H1 (cell line): ENCODE data around the gene DHRS3. TPM values are rescaled to one million over a fixed set of nuclear protein-coding genes. Genes with fewer than 3 reads are reported as not detected.

Experiments used
- CTCF ChIA-PET: fragments of 300-600 bp; sonication (Branson Sonifier 250); formaldehyde crosslinking; loops from one replicate; lab custom pipeline; 2021; ENCODE audit not compliant: partially characterized antibody; lab: Charles Lee
- POLR2A ChIA-PET: fragments of 300-600 bp; sonication (Branson Sonifier 250); formaldehyde crosslinking; loops from one replicate; lab custom pipeline; 2021; ENCODE audit warnings: inconsistent platforms; ENCODE audit not compliant: partially characterized antibody; lab: Charles Lee
- DNase-seq, 2 experiments: peaks; one replicate each; pipeline versions ENCODE4 v3.0.0 to v3.0.0-alpha.2; 2010 to 2022; ENCODE audit warnings: low spot score in 2 of 2, low read depth in 1 of 2, mixed read lengths in 1 of 2
- FAIRE-seq: peaks from 2 replicates; lab custom pipeline; 2011; peaks lifted over from hg19 to GRCh38; lab: Jason Lieb, UNC
- H2AFZ ChIP-seq: 2 replicates; pipeline ENCODE4 v1.8.1; 2012; ENCODE audit warnings: low read length, inconsistent platforms
- H2AK5ac ChIP-seq: 2 replicates; pipeline ENCODE4 v1.6.1; 2013; ENCODE audit warnings: low read depth, low read length
- H2BK120ac ChIP-seq: replicated peaks from 2 replicates; pipeline ENCODE3; 2013; ENCODE audit warnings: low read depth, low read length, inconsistent platforms
- H2BK12ac ChIP-seq: 2 replicates; pipeline ENCODE4 v1.6.1; 2013; ENCODE audit warnings: low read depth, low read length
- H2BK15ac ChIP-seq: 2 replicates; pipeline ENCODE4 v1.6.1; 2013; ENCODE audit warnings: low read length
- H2BK20ac ChIP-seq: 2 replicates; pipeline ENCODE4 v1.6.1; 2013; ENCODE audit warnings: low read length
- H2BK5ac ChIP-seq: 2 replicates; pipeline ENCODE4 v1.6.1; 2013; ENCODE audit warnings: low read depth, low read length
- H3K14ac ChIP-seq: 2 replicates; pipeline ENCODE4 v1.6.1; 2013; ENCODE audit warnings: inconsistent platforms; ENCODE audit not compliant: insufficient read length
- H3K18ac ChIP-seq: 2 replicates; pipeline ENCODE4 v1.6.1; 2013; ENCODE audit warnings: low read length; ENCODE audit errors: extremely low read depth
- H3K23ac ChIP-seq: 2 replicates; pipeline ENCODE4 v1.6.1; 2013; ENCODE audit warnings: inconsistent platforms; ENCODE audit not compliant: insufficient read length
- H3K23me2 ChIP-seq: 2 replicates; pipeline ENCODE4 v1.6.1; 2013; ENCODE audit warnings: low read depth, low read length
- H3K27ac ChIP-seq: 2 replicates; pipeline ENCODE4 v1.6.1; 2011; ENCODE audit warnings: low read depth, low read length, inconsistent platforms
- H3K27me3 ChIP-seq, 4 experiments: replicated peaks in 1 of 4; 1 replicate in 1 of 4; 2 replicates in 3 of 4; pipeline versions ENCODE4 v1.6.1 to v1.8.1; 2011 to 2013; ENCODE audit warnings: low read length in 3 of 4, mild to moderate bottlenecking in 3 of 4, inconsistent platforms in 2 of 4, mixed read lengths in 2 of 4, moderate library complexity in 1 of 4; ENCODE audit not compliant: control insufficient read depth in 3 of 4, insufficient read depth in 3 of 4; ENCODE audit errors: extremely low read depth in 1 of 4
- H3K36me3 ChIP-seq, 4 experiments: 2 replicates each; pipeline versions ENCODE4 v1.6.1 to v1.8.1; 2011 to 2013; ENCODE audit warnings: mild to moderate bottlenecking in 4 of 4, low read length in 3 of 4, moderate library complexity in 2 of 4, control low read depth in 1 of 4, inconsistent platforms in 1 of 4; ENCODE audit not compliant: insufficient read depth in 4 of 4, control insufficient read depth in 2 of 4
- H3K4ac ChIP-seq: replicated peaks from 2 replicates; pipeline ENCODE3; 2013; ENCODE audit warnings: low read length, low read depth, mixed read lengths, inconsistent platforms; ENCODE audit not compliant: insufficient read length
- H3K4me1 ChIP-seq, 4 experiments: replicated peaks in 1 of 4; 1 replicate in 1 of 4; 2 replicates in 3 of 4; pipeline versions ENCODE4 v1.6.1 to v1.8.1; 2011 to 2013; ENCODE audit warnings: low read length in 3 of 4, inconsistent platforms in 2 of 4, mixed read lengths in 1 of 4; ENCODE audit not compliant: insufficient read depth in 4 of 4, control insufficient read depth in 3 of 4
- H3K4me2 ChIP-seq, 2 experiments: 2 replicates each; pipeline versions ENCODE4 v1.6.1 to v1.8.1; 2011 to 2013; ENCODE audit warnings: low read depth in 2 of 2, low read length in 2 of 2, control low read depth in 1 of 2, inconsistent platforms in 1 of 2, mild to moderate bottlenecking in 1 of 2; ENCODE audit not compliant: insufficient read depth in 1 of 2
- H3K4me3 ChIP-seq, 4 experiments: fragments of 200-600, 300-600 bp in 1 of 4; sonication (generic), shearing (Covaris generic), sonication (Bioruptor Twin) in 1 of 4; 2 replicates each; pipeline versions ENCODE4 v1.5.1 to v1.8.1; 2011 to 2016; ENCODE audit warnings: low read length in 4 of 4, low read depth in 3 of 4, control low read depth in 2 of 4, inconsistent platforms in 2 of 4, mild to moderate bottlenecking in 2 of 4, mixed read lengths in 1 of 4, moderate library complexity in 1 of 4; ENCODE audit not compliant: insufficient read depth in 2 of 4; ENCODE audit errors: extremely low read depth in 1 of 4
- H3K56ac ChIP-seq: replicated peaks from 2 replicates; pipeline ENCODE3; 2013; ENCODE audit warnings: low read depth, mild to moderate bottlenecking, mixed read lengths, low read length, inconsistent platforms; ENCODE audit not compliant: insufficient read length
- H3K79me1 ChIP-seq: 2 replicates; pipeline ENCODE4 v1.6.1; 2013; ENCODE audit warnings: low read depth, low read length, control low read depth
- H3K79me2 ChIP-seq, 2 experiments: 2 replicates each; pipeline versions ENCODE4 v1.6.1 to v1.8.1; 2012 to 2013; ENCODE audit warnings: low read length in 2 of 2, mild to moderate bottlenecking in 2 of 2, inconsistent platforms in 1 of 2; ENCODE audit not compliant: insufficient read depth in 2 of 2, control insufficient read depth in 1 of 2
- H3K9ac ChIP-seq, 4 experiments: replicated peaks in 1 of 4; 1 replicate in 1 of 4; 2 replicates in 3 of 4; pipeline versions ENCODE4 v1.6.1 to v1.8.1; 2011 to 2013; ENCODE audit warnings: low read depth in 3 of 4, low read length in 3 of 4, control low read depth in 2 of 4, mild to moderate bottlenecking in 2 of 4, moderate library complexity in 2 of 4, inconsistent platforms in 1 of 4; ENCODE audit errors: extremely low read depth in 1 of 4
- H3K9me3 ChIP-seq, 2 experiments: 2 replicates each; pipeline versions ENCODE4 v1.6.1 to v1.8.1; 2012 to 2013; ENCODE audit warnings: mild to moderate bottlenecking in 2 of 2, moderate library complexity in 2 of 2, control low read depth in 1 of 2, inconsistent platforms in 1 of 2, low read depth in 1 of 2, low read length in 1 of 2, mixed read lengths in 1 of 2; ENCODE audit not compliant: insufficient read depth in 2 of 2
- H4K20me1 ChIP-seq, 2 experiments: replicated peaks in 1 of 2; 2 replicates each; pipeline versions ENCODE3 to v1.8.1; 2011 to 2013; ENCODE audit warnings: inconsistent platforms in 2 of 2, low read length in 2 of 2, mild to moderate bottlenecking in 1 of 2; ENCODE audit not compliant: insufficient read depth in 2 of 2, control insufficient read depth in 1 of 2
- H4K5ac ChIP-seq: 2 replicates; pipeline ENCODE4 v1.6.1; 2013; ENCODE audit warnings: low read length, low read depth, mixed read lengths, inconsistent platforms; ENCODE audit not compliant: insufficient read length
- H4K8ac ChIP-seq: 2 replicates; pipeline ENCODE4 v1.8.0; 2013; ENCODE audit warnings: mild to moderate bottlenecking, moderate library complexity, low read length, inconsistent platforms; ENCODE audit not compliant: insufficient read depth; ENCODE audit errors: extremely low read depth
- H4K91ac ChIP-seq: replicated peaks from 2 replicates; pipeline ENCODE3; 2013; ENCODE audit warnings: low read length, mixed read lengths, inconsistent platforms; ENCODE audit not compliant: insufficient read length
- CHD1 ChIP-seq: IDR thresholded peaks from 2 replicates; pipeline ENCODE4 v1.6.1; 2012; ENCODE audit warnings: low read depth, low read length, improper control_type of control experiment
- CREB1 ChIP-seq: IDR thresholded peaks from 2 replicates; pipeline ENCODE4 v1.6.1; 2012; ENCODE audit warnings: inconsistent platforms
- GABPA ChIP-seq: IDR thresholded peaks from 2 replicates; pipeline ENCODE4 v1.6.1; 2011; ENCODE audit warnings: mild to moderate bottlenecking, low read length, moderate library complexity, borderline replicate concordance; ENCODE audit not compliant: insufficient read depth
- KDM5A ChIP-seq: fragments of 200-600 bp; IDR thresholded peaks from 2 replicates; pipeline ENCODE4 v1.7.1; 2012; ENCODE audit warnings: mild to moderate bottlenecking, low read length, inconsistent platforms, mixed read lengths
- MAFK ChIP-seq: IDR thresholded peaks from 2 replicates; pipeline ENCODE4 v1.6.1; 2012; ENCODE audit warnings: low read depth, mild to moderate bottlenecking, improper control_type of control experiment, low read length
- NRF1 ChIP-seq: IDR thresholded peaks from 2 replicates; pipeline ENCODE4 v1.6.1; 2011; ENCODE audit warnings: mild to moderate bottlenecking, low read depth, low read length, improper control_type of control experiment
- RBBP5 ChIP-seq: IDR thresholded peaks from 2 replicates; pipeline ENCODE4 v1.7.1; 2012; ENCODE audit warnings: low read depth, mild to moderate bottlenecking, inconsistent platforms, low read length, moderate library complexity, borderline replicate concordance
- SRF ChIP-seq: IDR thresholded peaks from 2 replicates; pipeline ENCODE4 v1.6.1; 2011; ENCODE audit warnings: mild to moderate bottlenecking, low read depth, low read length, moderate library complexity
- TAF7 ChIP-seq: optimal IDR thresholded peaks from 2 replicates; pipeline ENCODE3; 2011; ENCODE audit warnings: low read depth, mild to moderate bottlenecking, inconsistent platforms, low read length, moderate library complexity, borderline replicate concordance
- TBP ChIP-seq: IDR thresholded peaks from 2 replicates; pipeline ENCODE4 v1.6.1; 2011; ENCODE audit warnings: low read depth, low read length, improper control_type of control experiment
- TCF12 ChIP-seq: IDR thresholded peaks from 2 replicates; pipeline ENCODE4 v1.6.1; 2011; ENCODE audit warnings: low read depth, mild to moderate bottlenecking, low read length
- WGBS, 2 experiments: shearing (Covaris generic) in 1 of 2; methylation state at CpG; one replicate each; pipeline versions ENCODE4 v1.1.6 to v1.1.7; 2013 to 2015; ENCODE audit warnings: low lambda C conversion rate in 2 of 2, mixed read lengths in 2 of 2, inconsistent platforms in 1 of 2, low coverage in 1 of 2, missing lambda C conversion rate in 1 of 2; ENCODE audit not compliant: insufficient replicate concordance in 2 of 2, insufficient coverage in 1 of 2, insufficient read length in 1 of 2; ENCODE audit errors: extremely low coverage in 1 of 2, missing lambda C conversion rate in 1 of 2; 5-methylcytosine and 5-hydroxymethylcytosine counted together
- polyA plus RNA-seq, 7 experiments: library from polyadenylated mRNA; depleted of rRNA in 3 of 7; stranded (reverse) in 5 of 7; unstranded in 2 of 7; fragments of >200 nt in 5 of 7; fragments of 200-250 nt in 2 of 7; gene quantifications; 1 replicate in 5 of 7; 2 replicates in 1 of 7; 4 replicates in 1 of 7; pipeline versions ENCODE4 v1.2.1 to v1.2.3, GENCODE V29; 2011 to 2013; ENCODE audit warnings: missing spikeins in 2 of 7, mixed read lengths in 2 of 7
- total RNA-seq: library from RNA; stranded (reverse); fragmentation: NEBNext Ultra II Directional; extraction: Animal tissue kit (Norgen Biotek cat#: 25700); gene quantifications from 2 replicates; pipeline ENCODE4 v1.2.1, GENCODE V29; 2021
- TF ChIP-seq, protein P1 (sequence below): IDR thresholded peaks from 2 replicates; pipeline ENCODE4 v1.6.1; 2011; ENCODE audit warnings: low read depth, mild to moderate bottlenecking, low read length; ENCODE audit not compliant: insufficient read depth
- TF ChIP-seq, protein P2 (sequence below): IDR thresholded peaks from 2 replicates; pipeline ENCODE4 v1.6.1; 2012; ENCODE audit warnings: inconsistent platforms

Gene DHRS3
- total and polyA plus RNA-seq, 2 of the 8 experiments (the other 6 are each of a cell fraction or from before 2014, with no cell fraction given) = 32.5 to 36.4 TPM

DNA sequence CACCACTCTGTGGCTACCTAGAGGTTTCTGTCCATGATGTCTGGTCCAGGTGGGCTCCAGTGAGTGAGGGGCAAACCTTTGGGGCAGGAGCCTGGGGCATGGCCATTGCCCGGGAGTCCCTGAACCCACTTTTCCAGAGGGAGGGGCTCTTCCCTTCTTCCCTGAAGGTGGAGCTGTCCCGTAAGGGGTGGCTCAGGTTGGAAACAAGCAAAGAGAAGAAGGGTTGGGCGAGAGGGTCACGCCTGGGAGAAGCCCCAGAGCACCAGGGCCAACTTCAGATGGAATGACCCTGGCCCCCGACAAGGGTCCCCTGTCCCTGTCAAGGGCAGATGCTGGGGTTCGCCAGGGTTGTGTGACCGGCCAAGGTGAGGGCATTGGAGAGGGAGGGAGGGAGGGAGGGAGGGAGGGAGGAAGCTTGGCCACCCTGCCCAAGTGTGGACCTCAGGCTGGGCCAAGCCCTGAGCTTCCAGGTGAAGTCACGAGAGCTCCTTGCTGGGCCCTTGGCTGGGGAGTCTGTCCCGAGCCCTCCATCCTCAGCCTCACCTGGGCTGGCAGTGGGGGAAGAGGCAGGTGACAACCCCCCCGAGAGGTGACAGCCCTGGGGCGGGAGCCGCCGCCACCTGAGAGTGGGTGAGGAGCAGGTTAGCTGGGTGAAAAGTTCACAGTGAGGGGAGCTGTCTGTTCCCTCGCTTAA lies 69.6 kb downstream of the DHRS3 start:
- Histone ChIP-seq H4K91ac (no peak overlapping the region), H4K5ac (no peak overlapping the region), H2BK12ac (no peak overlapping the region), H2AK5ac (no peak overlapping the region), H3K4ac (no peak overlapping the region), H2BK120ac (no peak overlapping the region), H2BK15ac (no peak overlapping the region), H3K4me1 (peaks cover 0 to 9% (median 4%) of the 10 kb centered on the region in 4 experiments; a peak in 4 of 7 replicates), H3K4me3 (no peak overlapping the region), H4K20me1 (no peaks in the 10 kb centered on the region), H3K23me2 (no peaks in the 10 kb centered on the region), H4K8ac (no peak overlapping the region), H3K4me2 (no peak overlapping the region), H2AFZ (no peak overlapping the region), H3K36me3 (no peaks in the 10 kb centered on the region), H3K14ac (no peak overlapping the region), H3K27me3 (no peaks in the 10 kb centered on the region), H3K23ac (no peak overlapping the region), H3K27ac (no peak overlapping the region), H3K9ac (no peak overlapping the region), H2BK20ac (no peak overlapping the region), H3K79me1 (no peaks in the 10 kb centered on the region), H3K9me3 (no peaks in the 10 kb centered on the region), H3K79me2 (no peaks in the 10 kb centered on the region), H3K56ac (no peak overlapping the region), H3K18ac (no peak overlapping the region), H2BK5ac (no peak overlapping the region)
- no peak for FAIRE-seq
- no peak for DNase-seq
- 89% methylated on average over 13 of the region's 14 CpGs; no CpG with 5 or more reads in 1 of the 2 experiments for WGBS, 2 experiments
- ChIA-PET CTCF (interaction anchor here (1.5 kb wide), 1 partner anchor 110 kb away, joined by 8 read pairs; no protein-coding TSS in a partner anchor), POLR2A (no interaction called here)
- TF ChIP-seq NRF1 (no peak), CREB1 (no peak), MAFK (no peak), KDM5A (no peak), RBBP5 (no peak), TBP (no peak), CHD1 (no peak), GABPA (no peak), SRF (no peak), TAF7 (no peak), TCF12 (no peak)
- TF ChIP-seq, protein P1, sequence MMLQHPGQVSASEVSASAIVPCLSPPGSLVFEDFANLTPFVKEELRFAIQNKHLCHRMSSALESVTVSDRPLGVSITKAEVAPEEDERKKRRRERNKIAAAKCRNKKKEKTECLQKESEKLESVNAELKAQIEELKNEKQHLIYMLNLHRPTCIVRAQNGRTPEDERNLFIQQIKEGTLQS = no peak
- TF ChIP-seq, protein P2, sequence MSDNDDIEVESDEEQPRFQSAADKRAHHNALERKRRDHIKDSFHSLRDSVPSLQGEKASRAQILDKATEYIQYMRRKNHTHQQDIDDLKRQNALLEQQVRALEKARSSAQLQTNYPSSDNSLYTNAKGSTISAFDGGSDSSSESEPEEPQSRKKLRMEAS = no peak
